Middle frontal gyrus (tissue), 1 donor: ENCODE data around the gene TULP4.
"Not testable (repeated sequence)": the region's sequence is repeated elsewhere in the genome, so short reads cannot be mapped to it uniquely, and the experiment has no call there.

Experiments used
- DNase-seq: peaks from one replicate; pipeline ENCODE4 v3.0.0-alpha.2; 2015; ENCODE audit warnings: low spot score; ENCODE audit errors: extremely low spot score

TULP4 gene

DNA sequence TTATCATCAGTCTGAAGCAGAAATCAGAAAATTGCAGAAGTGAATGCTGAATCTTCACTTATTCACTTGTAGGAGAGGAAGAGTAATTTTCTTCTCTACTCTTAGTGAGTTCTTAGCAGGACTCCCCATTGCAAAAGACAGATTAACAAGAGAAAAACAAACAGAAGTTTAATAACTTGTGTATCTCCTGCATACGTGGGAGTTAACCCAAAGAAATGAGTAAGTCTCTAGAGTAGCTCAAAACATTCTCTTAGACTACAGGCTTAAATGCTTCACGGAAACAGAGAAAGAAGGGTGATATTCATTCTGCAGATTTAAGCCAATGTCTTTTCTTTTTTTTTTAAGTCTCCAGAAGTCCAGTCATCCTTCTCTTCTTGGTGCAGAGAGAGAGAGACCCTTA is 149.7 kb downstream of the TULP4 start:
- DNase-seq = no peak

DNA sequence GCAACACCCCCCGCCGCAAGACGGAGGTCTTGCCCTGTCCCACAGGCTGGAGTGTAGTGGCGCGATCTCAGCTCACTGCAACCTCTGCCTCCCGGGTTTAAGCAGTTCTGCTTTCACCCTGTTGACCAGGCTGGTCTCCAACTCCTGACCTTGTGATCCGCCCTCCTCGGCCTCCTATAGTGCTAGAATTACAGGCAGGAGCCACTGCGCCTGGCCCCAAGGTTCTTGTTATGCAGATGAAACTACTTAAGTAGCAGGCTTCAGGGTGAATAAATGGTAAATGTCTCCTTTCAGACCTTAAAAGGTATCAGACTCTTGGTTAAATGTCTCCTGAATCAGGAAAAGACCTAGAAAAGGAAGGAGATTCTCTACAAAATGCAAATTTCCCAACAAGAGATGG is 152.2 kb downstream of the TULP4 start:
- no peak for DNase-seq

DNA sequence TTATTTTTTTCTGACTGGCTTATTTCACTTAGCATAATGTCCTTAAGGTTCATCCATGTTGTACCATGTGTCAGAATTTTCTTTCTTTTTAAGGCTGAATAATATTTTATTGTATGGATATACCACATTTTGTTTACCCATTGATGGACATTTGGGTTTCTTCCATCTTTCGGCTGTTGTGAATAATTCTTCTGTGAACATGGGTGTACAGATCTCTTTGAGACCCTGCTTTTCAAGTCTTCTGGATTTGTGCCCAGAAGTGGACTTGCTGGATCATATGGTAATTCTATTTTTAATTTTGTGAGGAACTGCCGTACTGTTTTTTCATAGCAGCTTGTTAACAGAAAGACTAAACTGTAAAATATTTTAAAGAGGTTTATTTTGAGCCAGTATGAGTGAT is 153.0 kb downstream of the TULP4 start:
- no peak for DNase-seq

DNA sequence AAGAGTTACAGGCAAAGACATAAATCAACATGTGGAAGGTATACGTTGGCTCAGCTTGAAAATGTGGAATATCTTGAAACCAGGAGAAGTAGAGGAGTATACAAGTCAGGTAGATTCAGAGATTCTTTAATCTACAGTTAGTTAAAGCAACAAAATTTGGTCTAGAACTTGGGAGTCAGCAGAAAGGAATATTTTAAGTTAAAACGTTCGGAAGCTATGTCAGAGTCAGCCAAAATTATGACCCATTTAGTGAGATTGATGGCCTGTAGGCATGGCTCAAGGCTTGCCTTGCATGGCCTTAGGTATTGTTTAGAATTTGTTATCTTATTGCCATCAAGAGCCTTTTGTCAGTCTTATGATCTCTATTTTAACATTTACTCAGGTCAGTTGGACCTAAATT is 153.5 kb downstream of the TULP4 start:
- DNase-seq = no peak

DNA sequence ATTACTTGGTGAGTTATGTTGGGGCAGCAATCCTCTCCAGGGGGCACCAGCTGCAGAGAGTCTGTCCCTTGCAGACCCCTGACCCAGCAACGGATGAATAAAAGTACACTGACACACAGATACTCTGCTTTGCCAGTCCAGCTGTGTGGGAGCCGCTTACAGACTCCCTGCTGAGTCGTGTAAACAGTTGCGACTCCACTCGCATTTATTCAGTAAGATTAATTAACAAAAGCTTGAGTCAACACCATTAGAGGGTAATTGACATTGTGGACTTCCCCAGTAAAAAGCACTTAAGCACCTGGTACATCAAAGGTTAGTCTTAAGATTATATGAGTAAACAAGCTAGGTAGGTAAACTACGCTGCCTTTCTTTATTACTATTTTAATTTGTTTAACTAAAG is 155.7 kb downstream of the TULP4 start:
- DNase-seq = no peak

DNA sequence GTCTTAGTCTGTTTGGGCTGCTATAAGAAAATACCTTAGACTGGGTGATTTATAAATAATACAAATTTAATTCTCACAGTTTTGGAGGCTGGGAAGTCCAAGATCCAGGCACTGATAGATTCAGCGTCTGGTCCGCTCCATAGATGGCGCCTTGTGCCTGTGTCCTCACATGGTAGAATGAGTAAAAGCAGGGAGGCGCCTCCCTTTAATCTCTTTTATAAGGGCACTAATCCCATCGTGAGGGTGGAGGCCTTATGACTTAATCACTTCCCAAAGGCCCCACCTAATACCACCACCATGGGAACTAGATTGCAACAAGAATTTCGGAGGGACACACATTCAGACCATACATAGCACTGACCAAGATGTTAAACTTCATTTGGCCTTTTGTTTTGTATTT is 156.4 kb downstream of the TULP4 start:
- no peak for DNase-seq

DNA sequence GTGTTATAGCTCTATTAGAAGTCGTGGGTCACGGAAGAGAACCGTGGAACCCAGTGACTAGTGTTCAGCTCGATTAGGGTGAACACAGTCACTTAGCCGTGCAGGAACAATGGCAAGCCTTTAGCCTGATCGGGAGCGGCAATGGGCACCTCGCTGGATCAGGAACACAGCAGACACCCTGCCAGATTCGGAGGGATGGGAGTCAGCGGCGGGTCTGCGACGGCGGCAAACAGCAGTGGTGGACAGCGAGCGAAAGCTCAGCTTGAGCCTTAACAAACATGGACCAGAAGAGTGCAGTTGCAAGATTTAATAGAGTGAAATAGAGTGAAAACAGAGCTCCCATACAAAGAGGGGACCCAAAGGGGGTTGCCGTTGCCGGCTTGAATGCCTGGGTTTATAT is 157.8 kb downstream of the TULP4 start:
- not testable (repeated sequence) for DNase-seq

DNA sequence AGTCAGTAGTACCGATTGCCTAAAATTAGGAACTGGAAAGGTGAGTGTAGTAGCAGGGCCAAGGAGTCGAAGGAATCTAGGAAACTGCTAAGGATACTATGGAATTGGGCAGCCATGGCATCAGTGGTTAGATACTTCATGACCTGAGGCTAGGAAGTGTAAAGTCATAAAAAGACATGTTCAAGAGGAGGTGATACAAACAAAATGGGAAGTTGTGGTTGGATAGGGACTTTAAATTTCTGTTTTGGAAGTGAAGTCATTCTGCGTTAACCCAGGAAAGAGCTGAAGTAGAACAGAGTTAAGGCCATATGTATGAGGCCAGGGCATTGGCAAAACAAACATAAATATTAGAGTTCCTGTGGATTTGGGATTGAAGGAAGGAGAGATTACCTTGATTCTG is 159.1 kb downstream of the TULP4 start:
- DNase-seq = no peak

DNA sequence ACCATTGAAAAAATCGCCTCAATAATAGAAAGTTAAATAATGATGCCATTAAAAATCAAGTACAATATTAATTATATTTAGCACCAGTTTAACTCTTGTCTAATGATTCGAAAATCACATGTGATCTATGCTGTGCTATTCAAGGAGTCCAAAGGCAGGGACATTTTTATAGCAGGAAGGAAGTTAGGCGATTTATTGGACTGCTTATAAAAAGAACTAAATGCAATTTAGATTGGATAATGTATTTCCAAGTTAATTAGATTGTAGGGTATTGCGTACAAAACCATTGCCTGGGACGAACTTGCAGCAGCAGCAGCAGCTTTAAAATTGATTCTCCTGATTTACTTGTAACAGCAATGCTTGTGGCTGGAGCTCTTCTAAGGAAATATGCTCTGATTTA is 160.2 kb downstream of the TULP4 start:
- no peak for DNase-seq

DNA sequence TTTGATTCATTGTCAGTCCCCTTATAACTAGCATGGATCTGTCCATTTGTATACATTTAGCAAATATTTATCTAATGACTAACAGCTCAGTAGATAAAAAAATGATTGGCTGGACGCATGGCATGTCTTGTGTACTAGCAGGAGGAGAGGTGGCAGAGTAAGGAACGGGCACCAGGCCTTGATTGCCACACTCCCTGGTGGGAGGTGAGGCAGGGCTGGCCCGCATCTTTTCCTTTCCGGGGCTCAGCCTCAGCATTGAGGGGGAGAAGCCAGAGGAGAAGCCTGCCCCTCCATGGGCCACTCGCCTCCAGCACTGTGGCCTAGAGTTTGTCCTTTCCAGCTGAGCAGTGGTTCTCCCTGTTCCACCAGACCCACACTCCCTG is 162.7 kb downstream of the TULP4 start:
- no peak for DNase-seq

DNA sequence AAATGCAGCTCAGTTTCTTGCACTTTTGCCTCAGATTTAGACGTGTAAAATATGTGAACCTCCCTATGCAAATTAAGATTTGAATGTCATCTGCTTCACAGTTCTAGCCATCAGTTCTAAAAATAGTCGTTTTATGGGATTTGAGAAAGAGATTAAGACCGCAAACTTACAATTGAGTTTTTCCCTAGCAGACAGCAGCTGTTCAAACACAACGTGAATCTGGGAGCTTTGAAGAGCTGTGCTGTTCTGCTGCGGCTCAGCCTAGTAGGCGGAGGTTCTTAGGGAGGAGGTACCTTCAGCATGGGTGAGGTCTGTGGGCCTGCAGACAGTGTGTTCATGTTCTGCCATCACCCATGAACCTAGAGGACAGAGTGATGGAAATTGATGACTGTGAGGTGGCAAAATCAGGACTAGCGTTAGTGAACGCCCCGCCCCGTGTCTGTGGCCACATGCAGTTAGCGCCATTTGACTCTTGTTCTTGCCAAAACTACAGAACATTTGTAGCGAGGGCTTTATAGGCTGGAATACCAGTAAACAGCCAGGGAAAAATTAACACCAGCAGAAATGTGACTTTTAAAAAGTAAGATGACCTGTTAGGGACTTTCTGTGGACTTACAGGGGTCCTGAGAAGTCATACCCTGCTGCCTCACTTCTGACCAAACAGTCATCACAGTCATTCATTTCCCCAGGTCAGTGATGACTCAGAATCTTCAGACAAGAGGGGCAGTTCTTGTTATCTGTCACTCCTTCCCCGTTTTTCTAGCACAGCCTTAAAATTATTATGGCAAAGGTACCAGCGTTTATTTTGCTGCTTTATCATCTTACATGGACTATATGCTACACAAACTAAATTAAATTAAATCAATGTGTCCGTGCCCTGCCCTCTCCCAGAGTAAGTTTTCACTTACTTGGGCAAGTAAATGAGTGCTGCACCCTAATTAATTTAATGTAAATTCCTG is 163.4 kb downstream of the TULP4 start:
- no peak for DNase-seq

DNA sequence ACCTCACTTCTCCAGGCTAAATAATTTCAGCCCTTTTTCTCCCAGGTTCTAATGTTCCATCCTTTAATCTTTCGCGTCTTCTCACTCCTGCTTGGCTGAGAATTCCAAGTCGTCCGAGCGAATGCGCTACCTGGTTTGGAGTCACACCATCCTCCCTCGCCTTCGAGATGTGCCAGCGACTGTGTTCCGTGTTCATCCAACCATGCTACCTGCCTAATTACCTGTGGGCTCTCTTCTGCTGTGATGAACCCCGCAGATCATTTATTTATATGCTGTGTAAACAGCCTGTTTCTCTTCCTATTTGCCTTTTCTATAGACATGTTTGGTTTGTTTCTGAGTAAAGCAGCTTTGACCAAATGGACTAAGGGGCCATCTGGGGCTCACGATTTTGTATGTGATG is 164.1 kb downstream of the TULP4 start:
- no peak for DNase-seq

DNA sequence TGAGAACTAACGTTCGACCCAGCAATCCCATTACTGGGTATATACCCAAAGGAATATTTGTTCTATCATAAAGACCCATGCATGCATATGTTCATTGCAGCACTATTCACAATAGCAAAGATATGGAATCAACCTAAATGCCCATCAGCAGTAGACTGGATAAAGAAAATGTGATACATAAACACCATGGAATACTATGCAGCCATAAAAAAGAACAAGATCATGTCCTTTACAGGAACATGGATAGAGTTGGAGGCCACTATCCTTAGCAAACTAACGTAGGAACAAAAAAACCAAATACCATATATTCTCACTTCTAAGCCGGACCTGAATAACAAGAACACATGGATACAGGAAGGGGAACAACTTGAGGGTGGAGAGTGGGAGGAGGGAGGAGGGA is 165.5 kb downstream of the TULP4 start:
- not testable (repeated sequence) for DNase-seq

DNA sequence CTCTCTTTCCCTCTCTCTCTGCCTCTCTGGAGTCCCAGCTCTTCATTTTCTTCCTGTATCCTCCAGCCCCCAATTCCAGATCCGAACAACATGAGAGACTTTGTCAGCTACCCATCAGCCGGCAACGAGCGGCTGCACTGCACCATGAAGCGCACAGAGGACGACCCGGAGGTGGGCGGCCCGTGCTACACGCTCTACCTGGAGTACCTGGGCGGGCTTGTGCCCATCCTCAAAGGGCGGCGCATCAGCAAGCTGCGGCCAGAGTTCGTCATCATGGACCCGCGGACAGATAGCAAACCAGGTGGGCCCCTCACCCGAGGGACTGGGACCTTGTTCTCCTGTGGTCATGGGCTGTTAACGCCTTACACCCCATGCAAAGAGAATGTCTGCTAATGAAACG is 168.7 kb downstream of the TULP4 start:
- no peak for DNase-seq

DNA sequence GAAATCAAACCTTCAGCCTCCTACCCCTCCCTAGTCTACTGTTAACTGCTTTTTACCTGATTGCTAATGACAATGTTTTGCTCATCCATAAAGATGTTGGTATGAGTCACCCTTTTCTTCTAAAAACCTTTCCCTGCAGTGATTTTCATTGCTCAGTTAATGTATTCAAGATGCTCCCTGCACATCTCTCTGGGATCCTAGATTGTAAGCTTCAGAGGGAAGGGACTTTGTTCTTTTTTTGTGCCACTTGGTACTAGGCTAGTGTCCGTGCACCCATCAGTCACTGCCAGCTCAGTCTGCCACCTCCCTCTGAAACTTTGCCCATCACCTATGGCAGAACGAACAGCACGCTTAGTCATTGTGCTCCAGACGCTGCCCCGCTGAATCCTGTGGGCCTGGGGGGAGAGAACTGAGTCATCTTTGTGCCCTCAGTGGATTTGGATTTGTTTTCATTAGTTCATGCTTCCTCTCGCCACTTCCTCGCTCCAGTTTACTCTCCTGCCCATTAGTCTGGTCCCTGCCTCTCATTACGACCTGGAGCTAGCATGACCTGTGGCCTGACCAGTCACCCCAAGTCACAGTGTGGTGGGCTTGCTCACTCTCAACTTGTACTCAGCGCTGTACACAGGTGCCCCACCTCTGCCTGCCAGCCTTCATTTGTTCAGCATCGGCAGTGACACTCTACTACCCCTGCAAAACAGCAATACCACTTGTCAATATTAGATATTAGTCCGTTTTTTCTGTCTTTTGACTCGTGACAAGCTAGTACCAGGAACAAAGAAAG is 169.6 kb downstream of the TULP4 start:
- DNase-seq = no peak

DNA sequence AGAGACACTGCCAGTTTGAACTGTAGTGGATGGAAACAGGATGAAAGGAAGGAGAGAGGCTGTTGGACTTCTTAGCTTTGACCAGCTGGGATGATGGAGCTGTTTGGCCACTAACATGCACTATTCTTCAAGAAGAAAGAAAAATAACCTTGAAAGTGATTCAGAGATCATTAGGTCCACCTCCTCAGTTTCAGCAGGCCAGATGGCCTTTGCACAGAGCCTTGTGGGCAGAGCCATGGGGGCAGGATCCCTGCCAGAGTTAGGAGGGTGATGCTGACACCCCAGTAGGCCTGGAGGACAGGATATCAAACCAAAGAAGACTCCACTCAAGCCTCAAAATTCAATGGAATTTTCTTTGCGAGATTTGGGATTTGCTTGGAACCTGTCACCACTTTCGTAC is 173.2 kb downstream of the TULP4 start:
- no peak for DNase-seq

DNA sequence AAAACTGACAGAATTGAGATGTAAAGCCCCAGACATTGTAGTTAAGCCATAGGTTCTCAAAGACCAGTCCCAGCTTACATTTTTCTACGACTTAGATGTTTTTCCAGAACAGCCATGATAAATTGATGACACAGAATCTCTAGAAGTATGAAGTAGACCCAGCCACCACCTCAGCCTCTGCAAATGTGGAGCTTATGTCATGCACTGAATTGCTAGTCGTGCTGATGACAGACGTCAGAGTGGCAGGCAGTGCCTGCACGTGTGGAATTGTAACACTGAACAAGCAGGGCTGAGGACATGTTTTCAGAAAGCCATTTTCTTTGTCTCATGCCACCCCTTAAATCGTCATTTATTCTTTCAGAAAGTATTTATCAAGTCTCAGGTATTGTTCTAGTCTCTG is 175.2 kb downstream of the TULP4 start:
- no peak for DNase-seq

DNA sequence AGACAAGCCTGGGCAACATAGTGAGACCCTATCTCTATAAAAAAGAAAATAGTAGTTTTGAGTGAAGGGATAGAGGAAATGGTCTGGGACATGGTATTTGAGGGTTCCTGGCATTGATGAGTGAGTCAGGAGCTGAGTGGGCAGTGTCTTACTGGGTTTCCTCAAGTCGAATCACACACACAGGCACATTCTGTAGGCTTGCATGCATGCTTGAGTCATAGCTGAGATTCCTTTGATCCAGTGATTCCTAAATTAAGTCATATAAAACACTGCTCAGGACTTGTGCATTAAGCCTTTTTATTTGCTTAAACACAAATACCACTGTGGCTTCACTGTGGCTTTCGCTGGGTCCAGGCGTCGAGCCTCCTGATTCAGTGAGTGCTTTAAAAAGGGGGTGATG is 175.8 kb downstream of the TULP4 start:
- no peak for DNase-seq

DNA sequence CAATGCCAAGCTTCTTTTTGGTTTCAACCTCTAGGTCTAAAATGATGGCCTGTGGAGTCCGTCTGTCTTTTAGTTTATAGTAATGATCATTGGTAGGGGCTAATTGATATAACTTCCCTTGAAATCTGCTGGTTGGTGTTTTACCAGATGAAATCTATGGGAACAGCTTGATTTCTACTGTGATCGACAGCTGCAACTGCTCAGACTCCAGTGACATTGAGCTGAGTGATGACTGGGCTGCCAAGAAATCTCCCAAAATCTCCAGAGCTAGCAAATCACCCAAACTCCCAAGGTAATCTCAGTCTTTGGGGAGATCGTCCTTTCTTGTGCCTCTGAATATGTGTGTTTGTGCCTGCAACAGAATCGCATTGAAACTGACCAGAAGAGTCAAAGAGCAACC is 177.2 kb downstream of the TULP4 start:
- DNase-seq = no peak

DNA sequence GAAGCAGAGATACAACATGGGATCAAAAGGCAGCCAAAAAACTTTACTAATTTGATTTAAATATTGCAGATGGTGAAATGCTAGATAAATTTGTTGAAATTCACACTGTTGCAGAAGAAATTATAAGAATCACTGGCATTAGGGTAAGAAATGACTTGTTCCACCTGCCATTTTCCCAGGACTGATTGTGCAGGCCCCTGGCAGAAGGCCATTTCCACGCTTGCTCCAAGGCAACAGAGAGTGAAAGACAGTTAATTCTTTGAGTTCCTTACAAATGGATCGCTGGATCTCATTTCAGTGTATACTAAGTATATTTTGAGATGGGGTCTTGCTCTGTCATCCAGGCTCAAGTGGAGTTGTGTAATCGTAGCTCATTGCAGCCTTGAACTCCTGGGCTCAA is 180.6 kb downstream of the TULP4 start:
- no peak for DNase-seq

DNA sequence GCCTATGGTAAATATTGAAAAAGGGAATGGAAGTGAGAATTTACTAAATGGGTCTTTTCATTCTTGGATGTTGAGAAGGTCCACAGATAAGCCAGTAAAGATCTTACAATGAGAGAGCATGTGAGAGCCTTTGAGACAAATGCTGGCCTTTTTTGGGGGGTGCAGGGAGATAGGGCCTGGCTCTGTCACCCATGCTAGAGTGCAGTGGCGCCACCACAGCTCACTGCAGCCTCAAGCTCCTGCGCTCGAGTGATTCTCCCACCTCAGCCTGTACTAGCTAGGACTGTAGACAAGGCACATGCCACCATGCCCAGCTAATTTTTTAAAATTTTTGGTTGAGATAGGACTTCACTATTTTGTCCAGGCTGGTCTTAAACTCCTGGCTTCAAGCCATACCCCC is 184.4 kb downstream of the TULP4 start:
- DNase-seq = no peak

DNA sequence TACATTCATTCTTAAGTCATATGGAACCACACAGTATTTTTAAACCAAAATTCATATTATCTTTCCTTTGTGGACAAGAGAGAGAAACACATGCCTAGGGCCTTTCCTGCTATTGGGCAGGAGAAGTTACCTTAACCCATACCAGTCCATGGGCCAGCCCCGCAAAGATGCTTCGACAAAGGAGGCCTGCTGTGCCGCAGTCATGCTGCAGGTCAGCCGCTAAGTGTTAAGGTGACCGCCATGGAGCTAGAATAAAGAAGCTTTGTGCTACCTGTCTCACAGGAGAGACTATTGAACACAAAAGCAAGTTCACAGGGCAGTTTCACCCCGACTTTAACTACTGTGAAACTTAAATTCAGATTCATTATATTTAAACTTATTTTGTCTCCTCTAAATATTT is 185.4 kb downstream of the TULP4 start:
- DNase-seq = no peak

DNA sequence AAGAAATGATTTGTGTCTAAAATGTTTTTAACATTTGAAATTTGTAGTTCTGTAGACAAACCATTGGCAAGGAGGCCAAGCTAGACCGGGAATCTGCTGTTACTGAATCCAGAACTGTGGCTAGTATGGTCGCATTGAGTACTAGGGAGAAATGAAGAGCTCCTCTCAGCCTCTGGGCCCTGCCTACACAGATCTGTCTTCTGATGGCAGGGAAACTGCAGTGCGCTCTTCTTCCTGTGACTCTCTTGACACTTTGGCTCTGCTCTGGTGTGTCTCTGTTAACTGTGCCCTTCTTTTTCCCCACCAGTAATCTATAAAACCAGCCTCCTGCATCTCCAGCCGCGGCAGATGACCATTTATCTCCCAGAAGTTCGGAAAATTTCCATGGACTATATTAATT is 186.1 kb downstream of the TULP4 start:
- no peak for DNase-seq
